RWPE2 (cell line): Measurements from ENCODE around the gene DCHS1.
A peak's percentile ranks its signal among the peaks of the same experiment; 100 is the strongest.

Experiments used
- ATAC-seq: fragments of 200-7000 bp; cut with Tn5 transposase; 3 replicates; pipeline ENCODE4 v1.9.1; 2021; ENCODE audit warnings: low read depth
- DNase-seq: peaks from one replicate; pipeline ENCODE4 v3.0.0-alpha.2; 2020; ENCODE audit warnings: low spot score
- H3K27ac ChIP-seq: fragments of 450-650 bp; 2 replicates; pipeline ENCODE4 v1.5.1; 2017; ENCODE audit warnings: mild to moderate bottlenecking; ENCODE audit not compliant: poor library complexity, severe bottlenecking
- H3K27me3 ChIP-seq: fragments of 250-450 bp; sonication (Bioruptor Pico); 2 replicates; pipeline ENCODE4 v1.5.1; 2021; ENCODE audit warnings: mild to moderate bottlenecking, moderate library complexity; ENCODE audit not compliant: insufficient read depth, poor library complexity, severe bottlenecking
- H3K36me3 ChIP-seq: fragments of 250-450 bp; sonication (Bioruptor Pico); 2 replicates; pipeline ENCODE4 v1.5.1; 2020; ENCODE audit warnings: low read depth, mild to moderate bottlenecking, moderate library complexity
- H3K4me1 ChIP-seq: fragments of 250-450 bp; sonication (Bioruptor Pico); 2 replicates; pipeline ENCODE4 v1.5.1; 2021; ENCODE audit warnings: mild to moderate bottlenecking, moderate library complexity; ENCODE audit not compliant: insufficient read depth, poor library complexity, severe bottlenecking
- H3K4me3 ChIP-seq: fragments of 250-450 bp; sonication (Bioruptor Pico); 2 replicates; pipeline ENCODE4 v1.5.1; 2021; ENCODE audit warnings: mild to moderate bottlenecking, moderate library complexity; ENCODE audit not compliant: severe bottlenecking
- H3K9me3 ChIP-seq: fragments of 250-450 bp; sonication (Bioruptor Pico); 2 replicates; pipeline ENCODE4 v1.5.1; 2021; ENCODE audit warnings: mild to moderate bottlenecking, moderate library complexity; ENCODE audit not compliant: severe bottlenecking
- TF ChIP-seq, protein P1 (sequence below): fragments of 450-650 bp; IDR thresholded peaks from one replicate; pipeline ENCODE4 v1.5.1; 2017; ENCODE audit warnings: mild to moderate bottlenecking, moderate library complexity; ENCODE audit not compliant: poor library complexity, severe bottlenecking

DCHS1 gene

DNA sequence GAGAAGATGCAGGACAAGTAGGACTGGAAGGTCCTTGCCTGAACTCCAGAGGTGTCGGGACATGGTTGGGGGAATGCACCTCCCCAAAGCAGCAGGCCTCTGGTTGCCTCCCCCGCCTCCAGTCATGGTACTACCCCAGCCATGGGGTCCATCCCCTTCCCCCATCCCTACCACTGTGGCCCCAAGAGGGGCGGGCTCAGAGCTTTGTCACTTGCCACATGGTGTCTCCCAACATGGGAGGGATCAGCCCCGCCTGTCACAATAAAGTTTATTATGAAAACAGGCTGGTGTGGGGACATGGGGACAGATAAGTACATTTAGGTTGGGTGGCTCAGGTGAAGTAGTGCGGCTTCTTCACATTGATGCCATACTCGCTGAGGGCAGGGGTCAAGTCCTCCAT is 45.0 kb downstream of the DCHS1 start:
- DNase-seq (peak; percentile 44), ATAC-seq (no peak)
- Histone ChIP-seq H3K36me3 (peaks cover 58% of the 10 kb centered on the region), H3K4me1 (peaks cover 19% of the 10 kb centered on the region), H3K9me3 (no peaks in the 10 kb centered on the region), H3K27me3 (no peaks in the 10 kb centered on the region), H3K27ac (peak overlapping the region; percentile 82), H3K4me3 (no peak overlapping the region)
- TF ChIP-seq, protein P1, sequence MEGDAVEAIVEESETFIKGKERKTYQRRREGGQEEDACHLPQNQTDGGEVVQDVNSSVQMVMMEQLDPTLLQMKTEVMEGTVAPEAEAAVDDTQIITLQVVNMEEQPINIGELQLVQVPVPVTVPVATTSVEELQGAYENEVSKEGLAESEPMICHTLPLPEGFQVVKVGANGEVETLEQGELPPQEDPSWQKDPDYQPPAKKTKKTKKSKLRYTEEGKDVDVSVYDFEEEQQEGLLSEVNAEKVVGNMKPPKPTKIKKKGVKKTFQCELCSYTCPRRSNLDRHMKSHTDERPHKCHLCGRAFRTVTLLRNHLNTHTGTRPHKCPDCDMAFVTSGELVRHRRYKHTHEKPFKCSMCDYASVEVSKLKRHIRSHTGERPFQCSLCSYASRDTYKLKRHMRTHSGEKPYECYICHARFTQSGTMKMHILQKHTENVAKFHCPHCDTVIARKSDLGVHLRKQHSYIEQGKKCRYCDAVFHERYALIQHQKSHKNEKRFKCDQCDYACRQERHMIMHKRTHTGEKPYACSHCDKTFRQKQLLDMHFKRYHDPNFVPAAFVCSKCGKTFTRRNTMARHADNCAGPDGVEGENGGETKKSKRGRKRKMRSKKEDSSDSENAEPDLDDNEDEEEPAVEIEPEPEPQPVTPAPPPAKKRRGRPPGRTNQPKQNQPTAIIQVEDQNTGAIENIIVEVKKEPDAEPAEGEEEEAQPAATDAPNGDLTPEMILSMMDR = no peak

DNA sequence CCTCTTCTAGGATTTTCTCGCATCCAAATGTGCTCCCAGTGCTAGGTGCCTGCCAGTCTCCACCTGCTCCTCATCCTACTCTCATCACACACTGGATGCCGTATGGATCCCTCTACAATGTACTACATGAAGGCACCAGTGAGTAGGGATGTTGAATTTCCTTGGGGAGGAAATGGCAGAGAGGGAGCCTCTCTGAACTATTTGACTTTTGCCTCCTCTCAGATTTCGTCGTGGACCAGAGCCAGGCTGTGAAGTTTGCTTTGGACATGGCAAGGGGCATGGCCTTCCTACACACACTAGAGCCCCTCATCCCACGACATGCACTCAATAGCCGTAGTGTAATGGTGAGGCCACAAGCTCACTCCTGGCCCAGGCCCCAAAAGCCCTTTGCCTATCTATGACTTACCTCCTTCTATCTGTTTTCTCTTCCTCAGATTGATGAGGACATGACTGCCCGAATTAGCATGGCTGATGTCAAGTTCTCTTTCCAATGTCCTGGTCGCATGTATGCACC is 46.0 kb downstream of the DCHS1 start:
- DNase-seq (peak; percentile 26), ATAC-seq (no peak)
- Histone ChIP-seq H3K36me3 (peaks cover 61% of the 10 kb centered on the region), H3K4me1 (peaks cover 19% of the 10 kb centered on the region), H3K27me3 (no peaks in the 10 kb centered on the region), H3K9me3 (no peaks in the 10 kb centered on the region), H3K4me3 (no peak overlapping the region), H3K27ac (no peak overlapping the region)
- TF ChIP-seq, protein P1 = no peak

DNA sequence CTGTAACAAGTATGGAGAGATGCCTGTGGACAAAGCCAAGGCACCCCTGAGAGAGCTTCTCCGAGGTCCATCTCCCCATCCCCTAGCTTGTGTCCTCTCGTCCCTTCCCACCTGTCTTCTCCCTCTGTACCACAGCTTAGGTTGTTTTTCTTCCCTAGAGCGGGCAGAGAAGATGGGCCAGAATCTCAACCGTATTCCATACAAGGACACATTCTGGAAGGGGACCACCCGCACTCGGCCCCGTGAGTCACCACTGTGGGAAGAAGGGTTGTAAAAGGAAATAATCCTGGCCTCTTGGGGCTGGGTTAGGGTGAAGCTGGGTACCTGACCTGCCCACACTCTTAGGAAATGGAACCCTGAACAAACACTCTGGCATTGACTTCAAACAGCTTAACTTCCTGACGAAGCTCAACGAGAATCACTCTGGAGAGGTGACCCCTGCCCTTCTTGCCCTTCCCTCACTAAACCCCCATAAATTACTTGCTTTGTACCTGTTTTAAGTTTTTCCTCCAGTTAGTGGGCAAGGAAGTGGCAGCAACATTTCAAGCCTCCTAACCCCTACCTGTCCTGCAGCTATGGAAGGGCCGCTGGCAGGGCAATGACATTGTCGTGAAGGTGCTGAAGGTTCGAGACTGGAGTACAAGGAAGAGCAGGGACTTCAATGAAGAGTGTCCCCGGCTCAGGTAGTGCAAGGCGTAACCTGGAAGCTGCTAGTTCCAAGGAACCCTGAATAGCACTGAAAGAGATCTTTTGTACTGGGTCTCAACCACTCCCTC is 46.7 kb downstream of the DCHS1 start:
- peaks cover 19% of the 10 kb centered on the region for H3K4me1 ChIP-seq
- H3K36me3 ChIP-seq = peaks cover 61% of the 10 kb centered on the region
- ATAC-seq = no peak
- H3K4me3 ChIP-seq = no peak overlapping the region
- no peaks in the 10 kb centered on the region for H3K27me3 ChIP-seq
- TF ChIP-seq, protein P1 = no peak
- peak; percentile 24 for DNase-seq
- no peaks in the 10 kb centered on the region for H3K9me3 ChIP-seq
- H3K27ac ChIP-seq = no peak overlapping the region

DNA sequence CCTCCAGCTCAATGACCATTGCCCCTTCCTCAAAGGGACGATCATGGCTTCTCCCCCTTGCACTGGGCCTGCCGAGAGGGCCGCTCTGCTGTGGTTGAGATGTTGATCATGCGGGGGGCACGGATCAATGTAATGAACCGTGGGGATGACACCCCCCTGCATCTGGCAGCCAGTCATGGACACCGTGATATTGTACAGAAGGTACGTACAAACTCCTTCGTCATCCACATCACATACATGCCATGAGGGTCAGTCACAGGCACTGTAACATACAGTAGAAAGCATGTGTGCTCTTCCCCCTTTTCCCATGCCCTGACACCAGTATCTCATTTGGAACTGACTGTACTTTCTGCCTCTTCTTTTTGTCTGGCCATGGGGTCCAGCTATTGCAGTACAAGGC is 47.6 kb downstream of the DCHS1 start:
- TF ChIP-seq, protein P1 = no peak
- Histone ChIP-seq H3K36me3 (peaks cover 61% of the 10 kb centered on the region), H3K4me1 (peaks cover 19% of the 10 kb centered on the region), H3K27me3 (no peaks in the 10 kb centered on the region), H3K4me3 (no peak overlapping the region), H3K9me3 (no peaks in the 10 kb centered on the region), H3K27ac (peak overlapping the region; percentile 86)
- ATAC-seq (no peak), DNase-seq (peak; percentile 25)
